Astrocyte of the cerebellum (primary cell): Measurements from ENCODE around the gene ITGAE.
"Not testable (repeated sequence)": the region's sequence is repeated elsewhere in the genome, so short reads cannot be mapped to it uniquely, and the experiment has no call there.

Experiments
- DNase-seq: peaks from one replicate; pipeline ENCODE4 v3.0.0-alpha.2; 2011; ENCODE audit warnings: low read depth
- H3K4me3 ChIP-seq: 2 replicates; pipeline ENCODE4 v1.5.1; 2011; ENCODE audit warnings: mild to moderate bottlenecking, low read depth, low read length, moderate library complexity
- in situ Hi-C: cut with HindIII; loops from 2 replicates; pipeline ENCODE4 v1.10.0; 2017; ENCODE audit warnings: low sequenced_read_pairs
- TF ChIP-seq, protein P1 (sequence below): IDR thresholded peaks from 2 replicates; pipeline ENCODE4 v1.5.1; 2012; ENCODE audit warnings: low read length, low read depth, moderate library complexity, mild to moderate bottlenecking; ENCODE audit errors: missing control alignments

The ITGAE gene

DNA sequence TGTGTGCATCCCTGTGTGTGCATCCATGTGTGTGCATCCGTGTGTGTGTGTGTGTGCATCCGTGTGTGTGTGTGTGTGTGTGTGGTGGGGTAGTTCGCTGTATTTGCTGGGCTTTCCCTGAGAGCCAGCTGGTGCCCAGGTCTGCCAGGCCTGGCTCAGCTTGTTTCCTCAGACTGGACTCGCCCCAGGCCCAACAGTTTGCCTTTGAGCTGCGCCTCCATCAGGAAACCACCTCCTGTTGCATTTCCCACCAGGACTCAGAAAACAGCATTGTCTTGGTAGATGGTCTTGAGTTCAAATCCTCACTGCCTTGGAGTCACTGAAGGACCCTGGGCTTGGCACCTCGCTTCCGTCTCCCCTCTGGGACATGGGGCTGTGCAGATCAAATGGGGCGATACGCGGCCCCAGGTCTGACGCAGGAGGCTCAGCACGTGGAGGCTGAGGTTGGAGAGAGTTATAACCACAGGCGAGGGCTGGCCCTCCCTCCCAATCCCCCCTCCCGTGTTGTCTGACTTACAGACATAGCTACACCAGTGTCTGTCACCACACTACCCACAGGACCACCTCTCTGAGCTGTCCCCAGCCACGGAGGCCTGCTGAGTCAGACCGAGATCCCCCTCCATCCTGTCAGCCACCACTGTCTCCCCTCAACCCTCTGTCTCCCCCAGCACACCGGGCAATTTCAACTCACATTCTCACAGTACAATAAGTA, 4.7 kb downstream of the ITGAE start:
- in situ Hi-C loops: no loop called here
- TF ChIP-seq, protein P1, sequence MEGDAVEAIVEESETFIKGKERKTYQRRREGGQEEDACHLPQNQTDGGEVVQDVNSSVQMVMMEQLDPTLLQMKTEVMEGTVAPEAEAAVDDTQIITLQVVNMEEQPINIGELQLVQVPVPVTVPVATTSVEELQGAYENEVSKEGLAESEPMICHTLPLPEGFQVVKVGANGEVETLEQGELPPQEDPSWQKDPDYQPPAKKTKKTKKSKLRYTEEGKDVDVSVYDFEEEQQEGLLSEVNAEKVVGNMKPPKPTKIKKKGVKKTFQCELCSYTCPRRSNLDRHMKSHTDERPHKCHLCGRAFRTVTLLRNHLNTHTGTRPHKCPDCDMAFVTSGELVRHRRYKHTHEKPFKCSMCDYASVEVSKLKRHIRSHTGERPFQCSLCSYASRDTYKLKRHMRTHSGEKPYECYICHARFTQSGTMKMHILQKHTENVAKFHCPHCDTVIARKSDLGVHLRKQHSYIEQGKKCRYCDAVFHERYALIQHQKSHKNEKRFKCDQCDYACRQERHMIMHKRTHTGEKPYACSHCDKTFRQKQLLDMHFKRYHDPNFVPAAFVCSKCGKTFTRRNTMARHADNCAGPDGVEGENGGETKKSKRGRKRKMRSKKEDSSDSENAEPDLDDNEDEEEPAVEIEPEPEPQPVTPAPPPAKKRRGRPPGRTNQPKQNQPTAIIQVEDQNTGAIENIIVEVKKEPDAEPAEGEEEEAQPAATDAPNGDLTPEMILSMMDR: no peak
- H3K4me3 ChIP-seq: no peak overlapping the region
- no peak for DNase-seq

DNA sequence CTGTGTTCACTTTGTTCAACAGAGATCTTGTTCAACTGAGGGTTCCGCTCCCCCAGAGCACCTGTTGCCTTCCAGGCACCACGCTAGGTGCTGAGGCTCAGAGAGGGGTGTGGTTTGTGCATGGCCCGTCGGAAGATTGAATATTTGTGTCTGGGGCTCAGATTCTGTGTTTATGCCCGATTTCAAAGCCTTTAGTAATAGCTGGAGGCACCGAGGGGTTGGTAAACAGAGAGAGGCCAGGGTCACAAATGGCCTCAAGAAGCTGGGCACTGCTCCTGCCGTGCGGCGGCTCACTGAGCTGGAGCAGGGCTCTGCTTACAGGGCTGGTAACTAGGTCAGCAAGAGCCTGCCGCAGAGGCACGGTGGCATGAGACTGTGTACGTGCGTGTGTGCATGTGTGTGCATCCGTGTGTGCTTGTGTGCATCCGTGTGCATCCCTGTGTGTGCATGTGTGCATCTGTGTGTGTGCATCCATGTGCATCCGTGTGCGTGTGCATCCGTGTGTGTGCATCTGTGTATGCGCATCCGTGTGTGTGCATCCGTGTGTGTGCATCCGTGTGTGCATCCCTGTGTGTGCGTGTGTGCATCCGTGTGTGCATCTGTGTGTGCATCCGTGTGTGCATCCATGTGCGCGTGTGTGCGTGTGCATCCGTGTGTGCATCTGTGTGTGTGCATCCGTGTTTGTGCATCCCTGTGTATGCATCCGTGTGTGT, 5.4 kb downstream of the ITGAE start:
- DNase-seq: no peak
- in situ Hi-C loops: no loop called here
- TF ChIP-seq, protein P1: no peak
- no peak overlapping the region for H3K4me3 ChIP-seq

DNA sequence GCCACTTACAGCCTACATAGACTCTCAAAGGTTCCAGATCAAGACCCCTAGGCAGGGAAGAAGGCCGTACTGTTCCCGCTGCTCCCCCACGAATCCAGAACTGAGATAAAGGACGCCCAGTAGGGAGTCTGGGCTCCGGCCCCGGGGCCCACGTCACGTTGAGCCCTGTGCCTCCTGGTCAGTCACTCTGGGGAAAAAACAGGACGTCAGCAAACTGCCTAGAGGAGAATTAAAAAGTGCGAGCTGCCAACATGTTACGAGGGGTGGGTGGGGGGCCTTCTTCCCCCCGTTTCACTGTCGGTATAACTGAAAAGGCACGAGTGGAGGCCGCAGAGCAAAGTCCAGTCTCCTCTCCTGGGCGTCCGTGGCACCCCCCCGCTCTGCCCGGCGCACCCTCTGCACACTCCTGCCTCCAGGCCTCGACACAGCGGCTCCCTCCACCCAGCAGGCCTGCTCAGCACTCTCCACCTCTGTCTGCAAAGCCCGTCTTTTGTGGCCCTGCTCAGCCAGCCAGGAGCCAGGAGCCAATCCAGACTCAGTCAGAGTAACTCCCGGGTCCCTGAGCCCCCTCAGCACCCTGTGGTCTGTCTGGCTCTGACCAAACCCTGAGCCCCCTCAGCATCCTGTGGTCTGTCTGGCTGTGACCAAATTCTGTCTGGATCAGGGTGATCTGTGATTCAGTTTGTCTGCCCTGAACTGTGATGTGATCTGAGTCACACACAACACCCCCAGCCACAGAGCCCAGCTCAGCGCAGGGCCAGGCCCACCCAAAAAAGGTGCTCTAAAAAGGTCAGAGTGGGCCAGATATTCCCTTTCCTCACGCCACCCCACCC, 6.2 kb downstream of the ITGAE start:
- no peak overlapping the region for H3K4me3 ChIP-seq
- no peak for DNase-seq
- TF ChIP-seq, protein P1: no peak
- in situ Hi-C loops: no loop called here

DNA sequence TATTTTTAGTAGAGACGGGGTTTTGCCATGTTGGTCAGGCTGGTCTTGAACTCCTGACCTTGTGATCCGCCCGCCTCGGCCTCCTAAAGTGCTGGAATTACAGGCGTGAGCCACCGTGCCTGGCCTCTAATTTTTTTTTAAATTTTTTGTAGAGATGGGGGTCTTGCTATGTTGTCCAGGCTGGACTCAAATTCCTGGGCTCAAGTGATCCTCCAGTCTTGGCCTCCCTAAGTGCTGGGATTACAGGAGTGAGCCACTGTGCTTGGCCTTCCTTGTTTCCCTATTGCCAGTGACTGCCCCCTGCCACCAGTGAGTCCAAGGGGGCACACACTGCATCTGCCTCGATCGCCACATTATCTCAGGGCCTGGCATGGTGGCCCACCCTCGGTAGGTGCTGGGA, 6.8 kb downstream of the ITGAE start:
- in situ Hi-C loops, H3K4me3 ChIP-seq, DNase-seq: not testable (repeated sequence)

- DNase-seq, in situ Hi-C loops, H3K4me3 ChIP-seq: not testable (repeated sequence)
Measured at GRCh38 chr17:3793258-3793657, 7.7 kb downstream of the ITGAE start.

DNA sequence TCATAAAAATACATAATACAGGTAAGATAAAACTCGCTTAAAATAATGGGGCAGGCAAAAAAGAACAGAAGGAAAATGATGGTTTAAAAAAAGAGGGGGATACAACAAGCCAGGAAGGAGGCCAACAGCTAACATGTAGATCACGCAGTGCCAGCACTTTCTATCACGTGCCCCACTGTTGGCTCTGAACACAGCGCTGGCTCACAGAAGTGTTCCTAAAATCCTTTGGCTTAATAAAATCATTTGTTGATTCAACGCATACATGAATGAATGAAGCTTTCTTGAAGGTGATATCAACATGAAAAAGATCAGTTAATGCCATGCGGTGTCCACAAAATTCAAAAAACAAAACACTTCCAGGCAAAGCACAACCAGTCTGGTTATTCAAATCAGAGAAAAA, 8.5 kb downstream of the ITGAE start:
- DNase-seq: no peak
- H3K4me3 ChIP-seq: no peak overlapping the region
- in situ Hi-C loops: no loop called here
- TF ChIP-seq, protein P1: no peak

DNA sequence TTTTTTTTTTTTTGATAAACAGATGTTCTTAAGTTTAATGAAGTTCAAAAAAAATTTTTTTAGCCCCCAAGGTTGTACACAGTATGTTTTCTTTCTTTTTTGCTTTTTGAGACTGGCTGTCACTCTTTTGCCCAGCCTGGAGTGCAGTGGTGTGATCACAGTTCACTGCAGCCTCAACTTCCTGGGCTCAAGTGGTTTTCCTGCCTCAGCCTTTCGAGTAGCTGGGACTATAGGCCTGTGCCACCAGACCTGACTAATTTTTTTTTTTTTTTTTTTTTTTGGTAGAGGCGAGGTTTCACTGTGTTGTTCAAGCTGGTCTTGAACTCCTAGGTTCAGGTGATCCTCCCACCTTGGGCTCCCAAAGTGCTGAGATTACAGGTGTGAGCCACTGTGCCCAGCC, 12.8 kb downstream of the ITGAE start:
- TF ChIP-seq, protein P1: no peak
- DNase-seq: no peak
- H3K4me3 ChIP-seq: no peak overlapping the region
- in situ Hi-C loops: no loop called here

DNA sequence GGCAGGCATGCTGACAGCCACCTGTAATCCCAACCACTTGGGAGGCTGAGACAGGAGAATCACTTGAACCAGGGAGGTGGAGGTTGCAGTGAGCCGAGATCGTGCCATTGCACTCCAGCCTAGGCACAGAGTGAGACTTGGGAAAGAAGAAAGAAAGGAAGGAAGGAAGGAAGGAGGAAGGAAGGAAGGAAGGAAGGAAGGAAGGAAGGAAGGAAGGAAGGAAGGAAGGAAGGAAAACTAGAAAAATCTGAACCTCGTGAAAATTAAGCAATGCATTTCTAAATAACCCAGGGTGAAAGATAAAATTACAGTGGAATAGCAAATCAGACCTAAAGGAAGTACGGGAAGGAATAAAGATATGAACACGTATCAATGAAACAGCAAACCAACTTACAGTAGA, 15.7 kb downstream of the ITGAE start:
- DNase-seq, H3K4me3 ChIP-seq, in situ Hi-C loops: not testable (repeated sequence)
